Naive thymus-derived CD8-positive, alpha-beta T cell (primary cell): ENCODE measurements around the gene GSTO1. TPM values are rescaled to one million over a fixed set of nuclear protein-coding genes. Genes with fewer than 3 reads are reported as not detected.

Experiments
- ATAC-seq, 2 donors: fragments of 150-1000 bp; cut with Tn5 transposase in 1 of 2; sonication (Bioruptor Pico), chemical (Tn5 transposase) in 1 of 2; 1 replicate in 1 of 2; 2 replicates in 1 of 2; pipeline ENCODE4 v1.10.0; 2021; ENCODE audit warnings: mild to moderate bottlenecking in 2 of 2, moderate library complexity in 2 of 2
- POLR2A ChIA-PET: fragments of 350-600 bp; sonication (Branson Sonifier 250); formaldehyde crosslinking; loops from one replicate; lab custom pipeline; 2021; ENCODE audit warnings: antibody characterized with exemption; lab: Charles Lee
- DNase-seq, 10 donors: peaks; one replicate each; pipeline versions ENCODE4 v3.0.0 to v3.0.0-alpha.2; 2020 to 2022
- H3K27ac Mint-ChIP-seq, 10 donors: one replicate each; pipeline ENCODE4 v1.8.0; 2020 to 2022; ENCODE audit warnings: mild to moderate bottlenecking in 10 of 10, mixed read lengths in 10 of 10, moderate library complexity in 4 of 10, inconsistent platforms in 1 of 10
- H3K27me3 Mint-ChIP-seq, 5 donors: one replicate each; pipeline ENCODE4 v1.8.0; 2021 to 2022; ENCODE audit warnings: mixed read lengths in 5 of 5
- H3K36me3 Mint-ChIP-seq, 3 donors: one replicate each; pipeline ENCODE4 v1.8.0; 2020 to 2022; ENCODE audit warnings: mixed read lengths in 3 of 3, mild to moderate bottlenecking in 2 of 3, inconsistent platforms in 1 of 3
- H3K4me1 Mint-ChIP-seq, 4 donors: one replicate each; pipeline ENCODE4 v1.8.0; 2021 to 2022; ENCODE audit warnings: mixed read lengths in 4 of 4
- H3K4me3 Mint-ChIP-seq, 10 donors: one replicate each; pipeline ENCODE4 v1.8.0; 2020 to 2022; ENCODE audit warnings: mild to moderate bottlenecking in 10 of 10, mixed read lengths in 10 of 10, moderate library complexity in 6 of 10, inconsistent platforms in 1 of 10
- H3K9me3 Mint-ChIP-seq, 9 donors: one replicate each; pipeline ENCODE4 v1.8.0; 2020 to 2022; ENCODE audit warnings: mixed read lengths in 9 of 9, mild to moderate bottlenecking in 3 of 9, inconsistent platforms in 1 of 9, moderate library complexity in 1 of 9
- microRNA-seq: library from miRNA; unstranded; fragments of <30 nt; microRNA quantifications from one replicate; pipeline ENCODE4 v1.2.0, GENCODE V29; 2022; ENCODE audit warnings: borderline microRNAs expressed
- polyA plus RNA-seq, 3 donors: library from polyadenylated mRNA; unstranded; fragments of 300-500 nt; fragmentation: Illumina TruSeq; gene quantifications; one replicate each; pipeline ENCODE4 v1.2.3, GENCODE V29; 2021
- total RNA-seq, 8 experiments: library from RNA in 2 of 8; stranded (reverse) in 2 of 8; gene quantifications; one replicate each; pipeline ENCODE4 v1.2.3 and lab custom pipeline; 2021 to 2026

GSTO1 gene
- total and polyA plus RNA-seq, 5 experiments from 2014 or later, result 38.7 to 135 (median 119) TPM

- DNase-seq (no peak), ATAC-seq (no peak)
- Mint-ChIP-seq H3K36me3 (peaks cover 0 to 44% (median 18%) of the 10 kb centered on the region in 3 donors), H3K9me3 (no peaks in the 10 kb centered on the region), H3K4me1 (peaks cover 31 to 58% (median 49%) of the 10 kb centered on the region in 4 donors), H3K4me3 (no peak overlapping the region), H3K27me3 (no peaks in the 10 kb centered on the region), H3K27ac (peak overlapping the region in 4 of 10 donors; percentile 12 to 69 (median 24))
- POLR2A ChIA-PET, result interaction anchor here (1.5 to 3.1 kb wide), 2 partner anchors 23 to 27 kb away, joined by 5 to 17 read pairs; partner anchors contain the start of gene ITPRIP
Measured at GRCh38 chr10:104311184-104311720, 56.6 kb downstream of the GSTO1 start.

- Mint-ChIP-seq H3K9me3 (no peaks in the 10 kb centered on the region), H3K4me1 (peaks cover 28 to 57% (median 47%) of the 10 kb centered on the region in 4 donors), H3K27me3 (no peaks in the 10 kb centered on the region), H3K36me3 (peaks cover 0 to 54% (median 18%) of the 10 kb centered on the region in 3 donors), H3K27ac (no peak overlapping the region), H3K4me3 (no peak overlapping the region)
- POLR2A ChIA-PET, result interaction anchor here (1.1 kb wide), 1 partner anchor 24 kb away, joined by 3 read pairs; the partner anchor contains the start of gene ITPRIP
- ATAC-seq (no peak), DNase-seq (no peak)
Measured at GRCh38 chr10:104314591-104315485, 60.1 kb downstream of the GSTO1 start.

- no peak for DNase-seq
- no peak for ATAC-seq
- no peak overlapping the region for H3K4me3 Mint-ChIP-seq
- POLR2A ChIA-PET, result interaction anchor here (1.0 kb wide), 1 partner anchor 23 kb away, joined by 3 read pairs; the partner anchor contains the start of gene ITPRIP
- H3K36me3 Mint-ChIP-seq, result peaks cover 0 to 50% (median 18%) of the 10 kb centered on the region in 3 donors
- peaks cover 32 to 57% (median 47%) of the 10 kb centered on the region in 4 donors for H3K4me1 Mint-ChIP-seq
- H3K27ac Mint-ChIP-seq, result peak overlapping the region in 1 of 10 donors; percentile 93
- H3K9me3 Mint-ChIP-seq, result no peaks in the 10 kb centered on the region
- no peaks in the 10 kb centered on the region for H3K27me3 Mint-ChIP-seq
Measured at GRCh38 chr10:104315486-104315921, 60.8 kb downstream of the GSTO1 start.

- H3K4me1 Mint-ChIP-seq, result peaks cover 33 to 61% (median 53%) of the 10 kb centered on the region in 4 donors
- no peak for ATAC-seq
- POLR2A ChIA-PET, result interaction anchor here (1.0 kb wide), 1 partner anchor 22 kb away, joined by 3 read pairs; the partner anchor contains the start of gene ITPRIP
Measured at GRCh38 chr10:104316321-104317099, 61.8 kb downstream of the GSTO1 start.

More at GRCh38 chr10:104316321-104317099, 61.8 kb downstream of the GSTO1 start:
- Mint-ChIP-seq H3K27ac (peak overlapping the region in 2 of 10 donors; percentile 66 to 83), H3K36me3 (peaks cover 0 to 43% (median 18%) of the 10 kb centered on the region in 3 donors), H3K4me3 (no peak overlapping the region), H3K27me3 (no peaks in the 10 kb centered on the region), H3K9me3 (no peaks in the 10 kb centered on the region)
- no peak for DNase-seq

Small RNA genes within 50 kb of the gene (microRNA-seq; reads per million reads assigned to microRNA genes)
- gene MIR4482 (not detected), gene MIR609 (not detected)

Other genes with a start within 250 kb of the GSTO1 start
- gene COL17A1, start 169.0 kb upstream of the GSTO1 start, total RNA-seq, result not detected
- not detected for gene COL17A1, start 169.0 kb upstream of the GSTO1 start, polyA plus RNA-seq
- gene SFR1, start 132.7 kb upstream of the GSTO1 start, total RNA-seq, result 10 to 100 TPM; 15.5 to 17.3 TPM
- gene SFR1, start 132.7 kb upstream of the GSTO1 start, polyA plus RNA-seq, result 10 to 100 TPM; 12.9 to 18.2 (median 14.4) TPM
- under 1 TPM; 0.16 to 0.39 TPM for gene CFAP43, start 22.5 kb upstream of the GSTO1 start, total RNA-seq
- not detected for gene CFAP43, start 22.5 kb upstream of the GSTO1 start, polyA plus RNA-seq
- 1 to 10 TPM; 1.4 to 1.5 TPM for gene GSTO2, start 14.3 kb downstream of the GSTO1 start, total RNA-seq
- 1 to 10 TPM in 2 of 3 donors, under 1 TPM in 1; 0.15 to 2.0 (median 1.1) TPM for gene GSTO2, start 14.3 kb downstream of the GSTO1 start, polyA plus RNA-seq
- gene ITPRIP, start 83.6 kb downstream of the GSTO1 start, total RNA-seq, result 10 to 100 TPM; 14.2 to 16.0 TPM
- 10 to 100 TPM; 10.6 to 16.0 (median 15.6) TPM for gene ITPRIP, start 83.6 kb downstream of the GSTO1 start, polyA plus RNA-seq
- gene CFAP58, start 98.9 kb downstream of the GSTO1 start, total RNA-seq, result not detected
- gene CFAP58, start 98.9 kb downstream of the GSTO1 start, polyA plus RNA-seq, result not detected